Neuronal stem cell (in vitro differentiated cells): ENCODE measurements around the gene ATG14.
"Not testable (repeated sequence)": the region's sequence is repeated elsewhere in the genome, so short reads cannot be mapped to it uniquely, and the experiment has no call there.

Source experiments
- DNase-seq: peaks from one replicate; pipeline ENCODE4 v3.0.0-alpha.2; 2013; ENCODE audit warnings: low spot score
- H2AFZ ChIP-seq: one replicate; pipeline ENCODE4 v1.6.1; 2013; ENCODE audit warnings: mild to moderate bottlenecking, low read length, inconsistent platforms
- H2AK5ac ChIP-seq: 2 replicates; pipeline ENCODE4 v1.6.1; 2013; ENCODE audit warnings: low read depth, mild to moderate bottlenecking, inconsistent platforms, low read length, moderate library complexity, mixed read lengths
- H2BK120ac ChIP-seq: 2 replicates; pipeline ENCODE4 v1.6.1; 2013; ENCODE audit warnings: low read depth, mild to moderate bottlenecking, inconsistent platforms, low read length, moderate library complexity, mixed read lengths
- H2BK12ac ChIP-seq: one replicate; pipeline ENCODE4 v1.6.1; 2013; ENCODE audit warnings: low read length, inconsistent platforms
- H2BK15ac ChIP-seq: 2 replicates; pipeline ENCODE4 v1.6.1; 2013; ENCODE audit warnings: mild to moderate bottlenecking, low read length, inconsistent platforms, mixed read lengths
- H2BK5ac ChIP-seq: one replicate; pipeline ENCODE4 v1.6.1; 2013; ENCODE audit warnings: inconsistent platforms, mild to moderate bottlenecking, low read length, moderate library complexity
- H3K14ac ChIP-seq: one replicate; pipeline ENCODE4 v1.6.1; 2013; ENCODE audit warnings: low read length, inconsistent platforms
- H3K18ac ChIP-seq: 2 replicates; pipeline ENCODE4 v1.6.1; 2013; ENCODE audit warnings: low read length, inconsistent platforms
- H3K23ac ChIP-seq: 2 replicates; pipeline ENCODE4 v1.6.1; 2013; ENCODE audit warnings: low read depth, mild to moderate bottlenecking, mixed read lengths, low read length, inconsistent platforms; ENCODE audit not compliant: poor library complexity
- H3K27ac ChIP-seq: replicated peaks from 3 replicates; pipeline ENCODE4 v1.5.1; 2013; ENCODE audit warnings: low read length, inconsistent platforms
- H3K27me3 ChIP-seq, 3 experiments: 2 replicates each; pipeline ENCODE4 v1.6.1; 2013; ENCODE audit warnings: low read length in 3 of 3, mild to moderate bottlenecking in 2 of 3, inconsistent platforms in 1 of 3, low read depth in 1 of 3, mixed read lengths in 1 of 3, moderate library complexity in 1 of 3; ENCODE audit not compliant: control insufficient read depth in 3 of 3, insufficient read depth in 3 of 3
- H3K36me3 ChIP-seq, 2 donors: replicated peaks in 1 of 2; 2 replicates each; pipeline ENCODE4 v1.6.1; 2013; ENCODE audit warnings: low read length in 2 of 2; ENCODE audit not compliant: control insufficient read depth in 2 of 2, insufficient read depth in 2 of 2
- H3K4ac ChIP-seq: 2 replicates; pipeline ENCODE4 v1.6.1; 2013; ENCODE audit warnings: inconsistent platforms, mild to moderate bottlenecking, low read length, moderate library complexity
- H3K4me1 ChIP-seq, 2 donors: 1 replicate in 1 of 2; 2 replicates in 1 of 2; pipeline ENCODE4 v1.6.1; 2013; ENCODE audit warnings: low read length in 2 of 2, low read depth in 1 of 2; ENCODE audit not compliant: control insufficient read depth in 2 of 2, insufficient read depth in 1 of 2
- H3K4me2 ChIP-seq: one replicate; pipeline ENCODE4 v1.6.1; 2013; ENCODE audit warnings: mild to moderate bottlenecking, low read length, inconsistent platforms; ENCODE audit not compliant: insufficient read depth, poor library complexity, severe bottlenecking
- H3K4me3 ChIP-seq, 2 donors: 2 replicates each; pipeline ENCODE4 v1.5.1; 2013; ENCODE audit warnings: low read length in 2 of 2, mild to moderate bottlenecking in 2 of 2, inconsistent platforms in 1 of 2, moderate library complexity in 1 of 2
- H3K79me1 ChIP-seq: one replicate; pipeline ENCODE4 v1.6.1; 2013; ENCODE audit warnings: low read depth, mild to moderate bottlenecking, inconsistent platforms, low read length, moderate library complexity
- H3K9ac ChIP-seq: one replicate; pipeline ENCODE4 v1.6.1; 2013; ENCODE audit warnings: mild to moderate bottlenecking, low read depth, low read length, inconsistent platforms; ENCODE audit not compliant: poor library complexity
- H3K9me3 ChIP-seq, 2 donors: replicated peaks in 1 of 2; 2 replicates each; pipeline versions ENCODE3 to v1.6.1; 2013; ENCODE audit warnings: low read length in 2 of 2, mild to moderate bottlenecking in 2 of 2, inconsistent platforms in 1 of 2, low read depth in 1 of 2, mixed read lengths in 1 of 2, moderate library complexity in 1 of 2; ENCODE audit not compliant: control insufficient read depth in 2 of 2, insufficient read depth in 1 of 2
- H4K8ac ChIP-seq: one replicate; pipeline ENCODE4 v1.6.1; 2013; ENCODE audit warnings: low read depth, mild to moderate bottlenecking, inconsistent platforms, low read length, moderate library complexity
- H4K91ac ChIP-seq: one replicate; pipeline ENCODE4 v1.6.1; 2013; ENCODE audit warnings: low read length, low read depth, mild to moderate bottlenecking, inconsistent platforms; ENCODE audit not compliant: poor library complexity
- WGBS, 2 donors: extraction: QIAGEN DNeasy Blood & Tissue Kit; methylation state at CpG; one replicate each; pipeline ENCODE4 v1.1.7; 2013; ENCODE audit warnings: missing lambda C conversion rate in 2 of 2, mixed read lengths in 1 of 2; ENCODE audit not compliant: insufficient read length in 2 of 2, insufficient replicate concordance in 1 of 2; ENCODE audit errors: extremely low coverage in 2 of 2; 5-methylcytosine and 5-hydroxymethylcytosine counted together

The ATG14 gene

DNA sequence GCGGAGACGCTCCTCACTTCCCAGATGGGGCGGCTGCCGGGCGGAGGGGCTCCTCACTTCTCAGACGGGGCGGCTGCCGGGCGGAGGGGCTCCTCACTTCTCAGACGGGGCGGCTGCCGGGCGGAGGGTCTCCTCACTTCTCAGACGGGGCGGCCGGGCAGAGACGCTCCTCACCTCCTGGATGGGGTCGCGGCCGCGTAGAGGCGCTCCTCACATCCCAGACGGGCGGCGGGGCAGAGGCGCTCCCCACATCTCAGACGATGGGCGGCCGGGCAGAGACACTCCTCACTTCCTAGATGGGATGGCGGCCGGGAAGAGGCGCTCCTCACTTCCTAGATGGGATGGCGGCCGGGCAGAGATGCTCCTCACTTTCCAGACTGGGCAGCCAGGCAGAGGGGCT, 44.8 kb upstream of the ATG14 start:
- H3K9me3 ChIP-seq, result not testable (repeated sequence)

DNA sequence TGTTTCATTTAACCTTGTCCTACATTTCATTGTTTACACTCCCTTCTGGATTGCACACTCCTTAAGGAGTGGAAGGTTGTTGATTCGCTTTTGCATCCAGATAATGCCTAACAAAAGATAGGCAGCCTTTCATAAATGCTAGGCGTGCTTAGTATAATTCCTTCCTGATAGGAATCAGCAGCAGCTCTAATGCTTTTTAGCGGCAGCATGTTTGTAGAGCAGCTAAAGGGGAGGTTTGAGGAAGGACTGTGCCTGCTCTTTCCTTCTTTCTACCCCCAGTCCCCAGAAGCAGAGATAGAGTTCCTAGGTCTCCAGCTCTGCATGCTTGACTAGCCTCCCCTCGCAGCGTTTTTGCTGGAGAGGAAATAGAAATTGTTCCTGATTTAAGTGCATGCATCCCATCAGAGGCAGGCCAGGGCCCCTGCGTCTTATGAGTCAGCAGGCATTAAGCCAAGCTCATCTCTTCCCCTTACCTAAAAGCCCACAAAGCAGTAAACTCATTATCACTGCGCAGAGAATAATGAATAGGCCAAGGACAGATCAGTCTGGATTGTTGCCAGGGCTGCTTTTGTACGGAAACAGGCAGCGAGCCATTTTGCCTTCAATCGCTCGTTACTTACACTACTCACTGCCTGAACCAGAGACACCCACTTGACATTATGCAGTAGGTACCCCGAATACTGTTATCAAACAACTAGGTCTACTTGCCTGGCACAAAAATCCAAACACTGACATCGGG, 42.8 kb upstream of the ATG14 start:
- H2AFZ ChIP-seq, result peak overlapping the region; percentile 78
- H2BK12ac ChIP-seq, result no peak overlapping the region
- no peak overlapping the region for H2BK15ac ChIP-seq
- H3K4me1 ChIP-seq, result peaks cover 5 to 11% of the 10 kb centered on the region in 2 donors
- H3K27ac ChIP-seq, result no peak overlapping the region
- no peak overlapping the region for H3K4ac ChIP-seq
- H3K27me3 ChIP-seq, result no peaks in the 10 kb centered on the region
- H3K9ac ChIP-seq, result no peak overlapping the region
- no peak overlapping the region for H3K4me3 ChIP-seq
- H3K18ac ChIP-seq, result no peak overlapping the region
- H3K9me3 ChIP-seq, result peaks cover 0 to 3% of the 10 kb centered on the region in 2 donors
- no peaks in the 10 kb centered on the region for H3K36me3 ChIP-seq
- no peak overlapping the region for H4K91ac ChIP-seq
- H3K4me2 ChIP-seq, result no peak overlapping the region
- H3K23ac ChIP-seq, result no peak overlapping the region
- H2BK5ac ChIP-seq, result no peak overlapping the region
- no peaks in the 10 kb centered on the region for H3K79me1 ChIP-seq
- no peak overlapping the region for H2BK120ac ChIP-seq
- no peak for DNase-seq
- H2AK5ac ChIP-seq, result no peak overlapping the region
- no CpG with 5 or more reads among the region's 13 CpGs for WGBS, 2 donors
- H4K8ac ChIP-seq, result no peak overlapping the region
- no peak overlapping the region for H3K14ac ChIP-seq

More for the DNA sequence above, 44.8 kb upstream of the ATG14 start:
- H2BK12ac ChIP-seq, H3K4me3 ChIP-seq, H2BK120ac ChIP-seq, H3K9ac ChIP-seq, H2AK5ac ChIP-seq, DNase-seq, H2BK15ac ChIP-seq, H3K79me1 ChIP-seq, H3K4ac ChIP-seq, H3K36me3 ChIP-seq, H4K91ac ChIP-seq, H3K27me3 ChIP-seq, H3K27ac ChIP-seq, H4K8ac ChIP-seq, H2AFZ ChIP-seq, H3K14ac ChIP-seq, H3K4me2 ChIP-seq, H2BK5ac ChIP-seq, H3K18ac ChIP-seq, H3K23ac ChIP-seq: not testable (repeated sequence)
- H3K4me1 ChIP-seq, result peaks cover 5 to 11% of the 10 kb centered on the region in 2 donors
- no CpG with 5 or more reads among the region's 34 CpGs for WGBS, 2 donors

DNA sequence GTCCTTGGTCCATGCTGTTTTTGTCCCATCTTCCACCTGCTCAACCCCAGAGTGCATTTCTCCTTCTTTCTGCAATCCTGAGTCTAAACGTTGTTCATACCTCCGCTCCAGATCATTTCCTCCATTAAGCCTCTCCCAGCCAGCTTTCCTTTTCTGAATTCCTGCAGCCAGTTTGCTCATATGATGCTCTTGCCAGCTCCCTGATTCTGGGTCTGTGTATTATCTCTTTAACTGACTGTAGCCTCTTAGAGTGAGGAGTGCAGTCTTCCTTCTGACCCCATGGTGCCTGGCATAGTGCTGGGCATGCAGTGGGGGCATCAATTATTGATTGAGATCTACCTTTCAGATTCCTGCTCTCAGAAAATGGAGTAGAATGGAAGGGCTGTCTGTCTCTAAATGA, 40.3 kb upstream of the ATG14 start:
- Histone ChIP-seq H2AFZ (peak overlapping the region; percentile 23), H3K27ac (no peak overlapping the region), H2BK15ac (no peak overlapping the region), H3K27me3 (no peaks in the 10 kb centered on the region), H3K14ac (no peak overlapping the region), H3K9ac (no peak overlapping the region), H2BK5ac (no peak overlapping the region), H2BK120ac (no peak overlapping the region), H3K9me3 (no peaks in the 10 kb centered on the region), H2AK5ac (no peak overlapping the region), H3K4me2 (no peak overlapping the region), H3K18ac (no peak overlapping the region), H2BK12ac (no peak overlapping the region), H4K91ac (no peak overlapping the region), H4K8ac (no peak overlapping the region), H3K36me3 (no peaks in the 10 kb centered on the region), H3K79me1 (no peaks in the 10 kb centered on the region), H3K23ac (no peak overlapping the region), H3K4me1 (peaks cover 5 to 11% of the 10 kb centered on the region in 2 donors), H3K4ac (no peak overlapping the region), H3K4me3 (no peak overlapping the region)
- no peak for DNase-seq
- WGBS, 2 donors, result no CpG with 5 or more reads among the region's 2 CpGs

DNA sequence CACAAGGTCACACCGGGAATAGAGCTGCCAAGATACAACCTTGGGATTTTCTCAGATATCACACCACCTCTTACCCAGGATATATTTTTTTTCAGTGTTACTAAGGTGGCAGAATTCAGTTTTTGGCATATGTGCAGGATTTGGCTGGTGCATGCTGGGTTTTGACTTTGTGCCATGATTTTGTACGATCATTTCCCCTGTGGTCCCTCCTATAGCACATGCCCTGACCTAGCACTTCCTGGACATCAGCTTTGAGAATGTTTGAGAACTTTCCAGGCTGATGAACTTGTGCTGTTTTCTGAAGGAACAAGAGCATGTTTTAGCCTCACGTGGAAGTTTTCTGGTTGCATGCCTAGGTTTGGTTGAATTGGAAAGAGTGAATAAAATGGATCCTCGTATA, 39.8 kb upstream of the ATG14 start:
- WGBS, 2 donors, result no CpG with 5 or more reads among the region's 4 CpGs
- Histone ChIP-seq H3K9ac (no peak overlapping the region), H3K18ac (no peak overlapping the region), H3K4ac (no peak overlapping the region), H2BK120ac (no peak overlapping the region), H3K27ac (no peak overlapping the region), H2BK5ac (no peak overlapping the region), H3K14ac (no peak overlapping the region), H3K23ac (no peak overlapping the region), H3K9me3 (no peaks in the 10 kb centered on the region), H2BK12ac (no peak overlapping the region), H3K79me1 (no peaks in the 10 kb centered on the region), H3K27me3 (no peaks in the 10 kb centered on the region), H2AFZ (peak overlapping the region; percentile 23), H3K4me1 (peaks cover 5 to 11% of the 10 kb centered on the region in 2 donors), H4K91ac (no peak overlapping the region), H3K36me3 (no peaks in the 10 kb centered on the region), H4K8ac (no peak overlapping the region), H3K4me2 (no peak overlapping the region), H2BK15ac (no peak overlapping the region), H3K4me3 (no peak overlapping the region), H2AK5ac (no peak overlapping the region)
- no peak for DNase-seq
